ENCODE results near the gene LZTR1. TPM values are rescaled to one million over a fixed set of nuclear protein-coding genes. Genes with fewer than 3 reads are reported as not detected.

LZTR1 gene
- total RNA-seq, 1 experiment from 2014 or later, result 41.0 TPM

- Histone ChIP-seq H4K20me1 (ENCODE audit: low read length) (no peaks in the 10 kb centered on the region), H3F3A (ENCODE audit: low read length, unreplicated experiment) (no peaks in the 10 kb centered on the region), H3K9me2 (replicated peaks; ENCODE audit: low read length) (no peaks in the 10 kb centered on the region), H3K36me3 (ENCODE audit: low read depth, low read length) (no peaks in the 10 kb centered on the region), H3K27ac (ENCODE audit: low read length) (no peak overlapping the region), H3K4me1 (ENCODE audit: insufficient read depth, low read length) (peaks cover 5% of the 10 kb centered on the region), H3K9ac (ENCODE audit: low read length) (no peak overlapping the region), H3K9me3 (ENCODE audit: low read length) (no peaks in the 10 kb centered on the region), H3K4me3 (ENCODE audit: low read length) (no peak overlapping the region), H3K4me2 (ENCODE audit: low read length) (no peak overlapping the region), H2AFZ (ENCODE audit: low read length) (no peak overlapping the region), H3K79me2 (ENCODE audit: low read length) (peaks cover 5% of the 10 kb centered on the region), H3K27me3 (ENCODE audit: low read length) (no peaks in the 10 kb centered on the region)
- no TSS peak for BruUV-seq (replicated peaks)
- TF ChIP-seq CTCF (conservative IDR thresholded peaks at IDR 0.05; ENCODE audit: low read depth, low read length) (no peak), EZH2phosphoT487 (IDR thresholded peaks at IDR 0.05; ENCODE audit: borderline replicate concordance, low read length) (no peak), EZH2 (IDR thresholded peaks at IDR 0.05; ENCODE audit: low read length, unreplicated experiment) (no peak)
- no peak for ATAC-seq
- no peak for DNase-seq
- POLR2A ChIA-PET (ENCODE audit: unreplicated experiment), result no interaction called here
- intact Hi-C loops (cut with micrococcal nuclease), result no loop called here
- CTCF ChIA-PET, result no interaction called here
Observed at GRCh38 chr22:20977516-20978170, 4.5 kb upstream of the LZTR1 start.

- no peaks in the 10 kb centered on the region for H4K20me1 ChIP-seq (ENCODE audit: low read length)
- BruUV-seq (replicated peaks), result no TSS peak
- H3K9ac ChIP-seq (ENCODE audit: low read length), result no peak overlapping the region
- H3F3A ChIP-seq (ENCODE audit: low read length, unreplicated experiment), result no peaks in the 10 kb centered on the region
- H3K36me3 ChIP-seq (ENCODE audit: low read depth, low read length), result no peaks in the 10 kb centered on the region
- no peak overlapping the region for H3K27ac ChIP-seq (ENCODE audit: low read length)
- intact Hi-C loops (cut with micrococcal nuclease), result no loop called here
- POLR2A ChIA-PET (ENCODE audit: unreplicated experiment), result no interaction called here
- peaks cover 13% of the 10 kb centered on the region for H3K79me2 ChIP-seq (ENCODE audit: low read length)
- ATAC-seq (no peak), DNase-seq (no peak)
- no peaks in the 10 kb centered on the region for H3K9me2 ChIP-seq (replicated peaks; ENCODE audit: low read length)
- no peaks in the 10 kb centered on the region for H3K27me3 ChIP-seq (ENCODE audit: low read length)
- H3K4me1 ChIP-seq (ENCODE audit: insufficient read depth, low read length), result peaks cover 13% of the 10 kb centered on the region
- CTCF ChIA-PET, result no interaction called here
- TF ChIP-seq CTCF (conservative IDR thresholded peaks at IDR 0.05; ENCODE audit: low read depth, low read length), result no peak
- TF ChIP-seq EZH2 (IDR thresholded peaks at IDR 0.05; ENCODE audit: low read length, unreplicated experiment), result no peak
- TF ChIP-seq EZH2phosphoT487 (IDR thresholded peaks at IDR 0.05; ENCODE audit: borderline replicate concordance, low read length), result no peak
- H3K4me2 ChIP-seq (ENCODE audit: low read length), result no peak overlapping the region
- H3K9me3 ChIP-seq (ENCODE audit: low read length), result no peaks in the 10 kb centered on the region
- H3K4me3 ChIP-seq (ENCODE audit: low read length), result no peak overlapping the region
- no peak overlapping the region for H2AFZ ChIP-seq (ENCODE audit: low read length)
Observed at GRCh38 chr22:20978419-20978818, 3.7 kb upstream of the LZTR1 start.

DNA sequence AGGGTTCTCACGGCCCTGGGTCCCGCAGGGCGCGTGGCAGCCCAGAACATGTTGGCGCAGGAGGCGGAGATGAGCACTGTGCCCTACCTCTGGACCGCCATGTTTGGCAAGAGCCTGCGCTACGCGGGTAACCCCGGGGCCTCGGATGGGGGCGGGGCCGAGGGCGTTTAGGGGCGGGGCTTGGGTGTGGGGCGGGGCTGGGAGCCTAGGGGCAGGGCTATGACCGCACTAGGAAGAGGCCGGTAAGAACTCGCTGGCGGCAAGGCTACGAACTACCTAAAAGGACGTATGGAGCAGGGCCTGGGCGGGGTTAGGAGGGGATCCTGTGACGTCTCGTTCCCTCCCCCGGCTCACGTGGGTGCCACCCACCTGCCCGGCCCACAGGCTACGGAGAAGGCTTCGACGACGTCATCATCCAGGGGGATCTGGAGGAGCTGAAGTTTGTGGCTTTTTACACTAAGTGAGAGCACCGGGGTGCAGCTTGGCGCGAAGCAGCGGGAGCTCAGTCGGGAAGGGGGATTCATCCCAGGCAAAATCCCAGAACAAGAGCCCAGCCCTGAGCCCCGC, 2.8 kb upstream of the LZTR1 start:
- H4K20me1 ChIP-seq (ENCODE audit: low read length), result no peaks in the 10 kb centered on the region
- H3K9ac ChIP-seq (ENCODE audit: low read length), result no peak overlapping the region
- ATAC-seq (no peak), DNase-seq (no peak)
- H3K9me3 ChIP-seq (ENCODE audit: low read length), result no peaks in the 10 kb centered on the region
- H3K27ac ChIP-seq (ENCODE audit: low read length), result no peak overlapping the region
- H3F3A ChIP-seq (ENCODE audit: low read length, unreplicated experiment), result no peaks in the 10 kb centered on the region
- H2AFZ ChIP-seq (ENCODE audit: low read length), result no peak overlapping the region
- H3K9me2 ChIP-seq (replicated peaks; ENCODE audit: low read length), result no peaks in the 10 kb centered on the region
- no peaks in the 10 kb centered on the region for H3K27me3 ChIP-seq (ENCODE audit: low read length)
- peaks cover 16% of the 10 kb centered on the region for H3K79me2 ChIP-seq (ENCODE audit: low read length)
- BruUV-seq (replicated peaks), result no TSS peak
- H3K4me3 ChIP-seq (ENCODE audit: low read length), result no peak overlapping the region
- ChIA-PET POLR2A (ENCODE audit: unreplicated experiment) (no interaction called here), CTCF (no interaction called here)
- intact Hi-C loops (cut with micrococcal nuclease), result no loop called here
- no peaks in the 10 kb centered on the region for H3K36me3 ChIP-seq (ENCODE audit: low read depth, low read length)
- no peak for TF ChIP-seq EZH2phosphoT487 (IDR thresholded peaks at IDR 0.05; ENCODE audit: borderline replicate concordance, low read length)
- TF ChIP-seq CTCF (conservative IDR thresholded peaks at IDR 0.05; ENCODE audit: low read depth, low read length), result no peak
- no peak for TF ChIP-seq EZH2 (IDR thresholded peaks at IDR 0.05; ENCODE audit: low read length, unreplicated experiment)
- peaks cover 13% of the 10 kb centered on the region for H3K4me1 ChIP-seq (ENCODE audit: insufficient read depth, low read length)
- H3K4me2 ChIP-seq (ENCODE audit: low read length), result no peak overlapping the region

Data from PC-3 (cell line).